Heart left ventricle (tissue), 13 donors: ENCODE data around the gene FYB2.

Source experiments
- CTCF ChIP-seq, 12 donors: fragments of 200-600 bp; sonication (generic) in 4 of 12; IDR thresholded peaks; one replicate each; pipeline versions ENCODE4 v1.5.0 to v1.8.0; 2018 to 2022; ENCODE audit warnings: antibody characterized with exemption in 12 of 12, mild to moderate bottlenecking in 5 of 12
- POLR2A ChIP-seq, 2 donors: fragments of 450-650 bp; IDR thresholded peaks; one replicate each; pipeline ENCODE4 v1.6.1; 2017; ENCODE audit warnings: antibody characterized with exemption in 2 of 2, mild to moderate bottlenecking in 2 of 2, moderate library complexity in 2 of 2
- donor health status: ischemic (EF 13 %, LVEDD 7.1; RV severe dilation, severe dysfunction).
- donor health status: DM: no; HTN: yes; CAD: no.
- donor health status: DM: no; HTN: no; CAD: no.
- donor health status: ischemic (EF 25% LVEDD 6.9; RV normal size, moderate dysfunction).
- donor health status: ischemic (EF 25% LVEDD 5.7; RV mildly dilated, moderate dysfunction).
- donor health status: ischemic (EF 35%, LVEDD 5.7; RV mildly dilated, moderate dysfunction).
- donor health status: nonischemic (EF 11% LVEDD 7.7; RV severe dilation, severe dysfunction).
- donor health status: DM: yes; HTN: yes; CAD: no.
- donor health status: PGD.
- donor health status: ischemic (EF 29% LVEDD 5.4; RV normal size, mild dysfunction).
- donor health status: nonischemic (EF 23%, LVEDD 6.1; RV moderate dilation, normal function).

GRCh38 chr1:56831871-56832693 is 12.9 kb upstream of the FYB2 start:
- no peak for TF ChIP-seq POLR2A (IDR thresholded peaks at IDR 0.05)
- peak; percentile 95 to 99 (median 98) for TF ChIP-seq CTCF (IDR thresholded peaks at IDR 0.05)
